Esophagus muscularis mucosa (tissue), 4 donors: ENCODE measurements around the gene TGFBRAP1. TPM values are rescaled to one million over a fixed set of nuclear protein-coding genes. Genes with fewer than 3 reads are reported as not detected.
A peak's percentile ranks its signal among the peaks of the same experiment; 100 is the strongest.

Experiments
- DNase-seq: peaks from one replicate; pipeline ENCODE4 v3.0.0-alpha.2; 2017; ENCODE audit errors: extremely low spot score
- H3K27ac ChIP-seq, 4 donors: fragments of 200-600 bp; sonication (generic); replicated peaks in 1 of 4; 1 replicate in 3 of 4; 2 replicates in 1 of 4; pipeline ENCODE4 v1.5.1; 2016 to 2019; ENCODE audit warnings: mild to moderate bottlenecking in 1 of 4
- H3K27me3 ChIP-seq, 4 donors: fragments of 200-600 bp; sonication (generic); one replicate each; pipeline versions ENCODE4 v1.5.1 to v1.6.0; 2016 to 2019
- H3K36me3 ChIP-seq, 4 donors: fragments of 200-600 bp; sonication (generic); one replicate each; pipeline ENCODE4 v1.5.1; 2016 to 2019
- H3K4me1 ChIP-seq, 4 donors: fragments of 200-600 bp; sonication (generic); one replicate each; pipeline ENCODE4 v1.5.1; 2016 to 2019
- H3K4me3 ChIP-seq, 4 donors: fragments of 200-600 bp; sonication (generic); 1 replicate in 2 of 4; 2 replicates in 2 of 4; pipeline ENCODE4 v1.5.1; 2016 to 2019; ENCODE audit warnings: mild to moderate bottlenecking in 4 of 4, moderate library complexity in 1 of 4
- H3K9me3 ChIP-seq, 4 donors: fragments of 200-600 bp; sonication (generic); 1 replicate in 3 of 4; 2 replicates in 1 of 4; pipeline ENCODE4 v1.5.1; 2016 to 2019
- EP300 ChIP-seq: sonication (generic); formaldehyde crosslinking; IDR thresholded peaks from one replicate; pipeline ENCODE4 v1.6.1; 2017; ENCODE audit warnings: antibody characterized with exemption
- POLR2A ChIP-seq: fragments of 450-650 bp; IDR thresholded peaks from one replicate; pipeline ENCODE4 v1.6.1; 2017; ENCODE audit warnings: antibody characterized with exemption, moderate library complexity, mild to moderate bottlenecking, low read depth
- POLR2AphosphoS5 ChIP-seq, 2 donors: sonication (generic); formaldehyde crosslinking; IDR thresholded peaks; one replicate each; pipeline ENCODE4 v1.6.1; 2017; ENCODE audit warnings: antibody characterized with exemption in 2 of 2
- WGBS: methylation state at CpG from one replicate; pipeline ENCODE4 v1.1.5; 2018; 5-methylcytosine and 5-hydroxymethylcytosine counted together
- intact Hi-C: fragments of 100-400 bp; cut with DNase I; formaldehyde crosslinking; loops from one replicate; pipeline ENCODE4 v1.15.1; 2023
- total RNA-seq, 4 donors: library from RNA; depleted of rRNA; stranded (reverse); fragments of >200 nt; gene quantifications; one replicate each; pipeline versions ENCODE4 v1.1.0 to v1.2.1, GENCODE V29; 2016
- TF ChIP-seq, protein P1 (sequence below), 3 experiments: fragments of 200-600 bp in 2 of 3; fragments of 450-650 bp in 1 of 3; sonication (generic) in 2 of 3; IDR thresholded peaks; one replicate each; pipeline ENCODE4 v1.5.1; 2017 to 2019; ENCODE audit warnings: antibody characterized with exemption in 3 of 3, mild to moderate bottlenecking in 2 of 3, moderate library complexity in 1 of 3

TGFBRAP1 gene
- total RNA-seq, 4 donors from 2014 or later = 20.8 to 34.4 (median 27.9) TPM

DNA sequence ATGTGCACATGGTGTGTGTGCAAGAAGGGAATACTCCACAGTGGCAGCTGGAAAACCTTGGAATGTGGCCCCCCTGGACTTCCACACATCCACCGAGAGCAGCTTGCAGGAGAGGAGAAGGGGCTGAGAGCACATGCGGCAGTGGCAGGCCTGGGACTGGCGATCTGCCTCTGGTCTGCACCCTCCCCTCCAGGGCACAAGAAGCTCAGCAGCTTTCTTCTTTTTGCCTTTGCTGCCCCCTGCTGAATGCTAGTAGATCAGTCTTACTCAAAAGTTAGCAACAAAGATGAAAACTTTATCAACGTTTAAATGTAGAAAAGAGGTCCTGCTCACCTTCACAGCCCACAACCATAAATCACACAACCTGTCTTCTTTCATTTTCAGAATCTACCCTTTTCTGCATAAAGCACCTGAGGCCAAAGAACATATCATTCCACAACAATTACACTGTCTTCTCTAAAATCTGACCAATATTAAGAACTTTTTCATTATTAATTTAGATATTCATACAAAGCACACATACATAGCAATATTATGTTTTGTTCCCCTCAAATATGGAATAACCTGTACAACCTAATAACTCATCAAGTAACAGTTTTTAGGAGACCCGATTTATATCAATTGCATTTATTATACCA is 34.6 kb downstream of the TGFBRAP1 start:
- H3K9me3 ChIP-seq = no peaks in the 10 kb centered on the region
- H3K4me3 ChIP-seq = no peak overlapping the region
- H3K36me3 ChIP-seq = peaks cover 35 to 88% (median 61%) of the 10 kb centered on the region in 4 donors
- TF ChIP-seq EP300 = no peak
- TF ChIP-seq, protein P1, sequence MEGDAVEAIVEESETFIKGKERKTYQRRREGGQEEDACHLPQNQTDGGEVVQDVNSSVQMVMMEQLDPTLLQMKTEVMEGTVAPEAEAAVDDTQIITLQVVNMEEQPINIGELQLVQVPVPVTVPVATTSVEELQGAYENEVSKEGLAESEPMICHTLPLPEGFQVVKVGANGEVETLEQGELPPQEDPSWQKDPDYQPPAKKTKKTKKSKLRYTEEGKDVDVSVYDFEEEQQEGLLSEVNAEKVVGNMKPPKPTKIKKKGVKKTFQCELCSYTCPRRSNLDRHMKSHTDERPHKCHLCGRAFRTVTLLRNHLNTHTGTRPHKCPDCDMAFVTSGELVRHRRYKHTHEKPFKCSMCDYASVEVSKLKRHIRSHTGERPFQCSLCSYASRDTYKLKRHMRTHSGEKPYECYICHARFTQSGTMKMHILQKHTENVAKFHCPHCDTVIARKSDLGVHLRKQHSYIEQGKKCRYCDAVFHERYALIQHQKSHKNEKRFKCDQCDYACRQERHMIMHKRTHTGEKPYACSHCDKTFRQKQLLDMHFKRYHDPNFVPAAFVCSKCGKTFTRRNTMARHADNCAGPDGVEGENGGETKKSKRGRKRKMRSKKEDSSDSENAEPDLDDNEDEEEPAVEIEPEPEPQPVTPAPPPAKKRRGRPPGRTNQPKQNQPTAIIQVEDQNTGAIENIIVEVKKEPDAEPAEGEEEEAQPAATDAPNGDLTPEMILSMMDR (IDR thresholded peaks at IDR 0.05) = peak in 2 of 3 experiments; percentile 17 to 36
- TF ChIP-seq POLR2AphosphoS5 (IDR thresholded peaks at IDR 0.05) = no peak
- TF ChIP-seq POLR2A = no peak
- intact Hi-C loops = no loop called here
- no peaks in the 10 kb centered on the region for H3K27me3 ChIP-seq
- no peaks in the 10 kb centered on the region for H3K4me1 ChIP-seq
- no peak overlapping the region for H3K27ac ChIP-seq
- no peak for DNase-seq
- WGBS = 40% methylated on average over 5 of the region's 5 CpGs

DNA sequence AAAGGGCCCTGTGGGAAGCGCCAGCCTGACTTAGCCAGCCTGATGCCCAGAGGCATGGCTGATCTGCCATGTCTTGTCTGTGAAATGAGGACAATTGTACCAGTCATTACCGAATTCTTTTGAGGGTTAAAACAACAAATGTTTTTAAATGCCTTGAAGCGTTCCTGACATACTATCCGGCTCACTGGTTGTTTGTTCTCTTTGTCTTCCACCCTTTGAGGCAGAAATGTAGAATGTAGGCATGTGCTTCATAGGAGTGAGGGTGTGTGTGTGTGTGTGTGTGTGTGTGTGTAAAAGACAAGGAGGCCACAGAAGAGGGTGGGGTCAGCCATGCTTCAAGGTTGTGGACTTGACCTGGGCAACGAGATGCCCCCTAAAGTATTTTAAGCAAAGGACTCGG is 35.5 kb downstream of the TGFBRAP1 start:
- DNase-seq = no peak
- no peak overlapping the region for H3K27ac ChIP-seq
- H3K36me3 ChIP-seq = peaks cover 35 to 96% (median 66%) of the 10 kb centered on the region in 4 donors
- TF ChIP-seq, protein P1 (IDR thresholded peaks at IDR 0.05) = no peak
- no peak overlapping the region for H3K4me3 ChIP-seq
- no peaks in the 10 kb centered on the region for H3K27me3 ChIP-seq
- no peaks in the 10 kb centered on the region for H3K9me3 ChIP-seq
- intact Hi-C loops = no loop called here
- H3K4me1 ChIP-seq = no peaks in the 10 kb centered on the region
- 90% methylated on average over 6 of the region's 6 CpGs for WGBS

DNA sequence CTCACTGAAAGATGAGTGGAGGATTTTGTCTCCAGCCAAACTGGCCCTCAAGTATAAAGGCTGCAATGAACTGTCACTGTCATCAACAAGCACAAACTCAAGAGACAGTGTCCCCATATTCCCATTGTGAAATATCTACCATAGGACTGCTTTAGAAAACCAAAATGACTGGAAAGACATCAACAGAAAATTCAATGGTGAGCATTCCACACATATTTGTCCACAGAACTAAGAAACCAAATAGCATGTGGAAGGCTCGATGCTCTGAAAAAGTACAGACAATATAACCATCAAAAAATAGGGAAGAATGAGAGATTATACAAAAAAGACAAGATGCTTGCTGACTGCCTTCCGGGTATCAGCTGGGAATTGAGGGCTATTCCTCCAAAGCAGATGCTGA is 37.6 kb downstream of the TGFBRAP1 start:
- Histone ChIP-seq H3K36me3 (peaks cover 20 to 96% (median 47%) of the 10 kb centered on the region in 4 donors), H3K9me3 (no peaks in the 10 kb centered on the region), H3K4me1 (no peaks in the 10 kb centered on the region), H3K4me3 (no peak overlapping the region), H3K27ac (no peak overlapping the region), H3K27me3 (no peaks in the 10 kb centered on the region)
- intact Hi-C loops = no loop called here
- no peak for DNase-seq
- 92% methylated on average over 2 of the region's 2 CpGs for WGBS
- no peak for TF ChIP-seq POLR2AphosphoS5 (IDR thresholded peaks at IDR 0.05)
- TF ChIP-seq EP300 = no peak
- TF ChIP-seq, protein P1 (IDR thresholded peaks at IDR 0.05) = no peak
- no peak for TF ChIP-seq POLR2A

DNA sequence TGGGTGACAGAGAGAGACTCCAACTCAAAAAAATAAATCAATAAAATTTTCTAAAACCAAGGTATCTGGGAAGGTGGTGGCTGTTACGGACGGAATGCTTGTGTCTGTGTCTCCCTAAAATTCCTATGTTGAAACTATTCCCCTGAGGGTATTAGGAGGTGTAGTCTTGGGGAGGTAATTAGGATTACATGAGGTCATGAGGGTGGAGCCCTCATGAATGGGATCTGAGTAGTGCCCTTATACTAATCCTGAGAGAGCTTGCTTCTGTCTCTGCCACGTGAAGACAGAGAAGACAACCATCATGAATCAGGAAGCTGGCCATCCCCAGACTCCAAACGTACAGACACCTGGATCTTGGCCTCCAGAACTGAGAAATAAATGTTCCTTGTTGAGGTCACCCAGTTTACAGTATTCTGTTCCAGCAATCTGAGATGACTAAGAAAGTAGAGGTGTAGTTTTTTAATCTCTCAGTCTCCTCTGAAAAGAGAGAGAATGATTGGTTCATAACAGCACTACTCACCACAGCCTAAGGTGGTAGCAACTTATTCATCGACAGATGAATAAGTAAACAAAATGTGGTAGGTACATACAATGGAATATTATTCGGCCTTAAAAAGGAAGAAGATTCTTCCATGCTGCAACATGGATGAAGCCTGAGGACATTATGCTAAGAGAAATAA is 38.4 kb downstream of the TGFBRAP1 start:
- TF ChIP-seq EP300 (no peak), POLR2A (no peak), POLR2AphosphoS5 (IDR thresholded peaks at IDR 0.05) (no peak)
- TF ChIP-seq, protein P1 (IDR thresholded peaks at IDR 0.05) = no peak
- WGBS = 87% methylated on average over 6 of the region's 6 CpGs

More for the DNA sequence above, 38.4 kb downstream of the TGFBRAP1 start:
- no peak overlapping the region for H3K4me3 ChIP-seq
- no peak for DNase-seq
- no peaks in the 10 kb centered on the region for H3K9me3 ChIP-seq
- intact Hi-C loops = no loop called here
- no peaks in the 10 kb centered on the region for H3K27me3 ChIP-seq
- H3K36me3 ChIP-seq = peaks cover 16 to 97% (median 46%) of the 10 kb centered on the region in 4 donors
- no peak overlapping the region for H3K27ac ChIP-seq
- no peaks in the 10 kb centered on the region for H3K4me1 ChIP-seq
